ENCODE data around the gene OR1F1.

GRCh38 chr16:3152027-3152276, 36.1 kb upstream of the OR1F1 start:
- TF ChIP-seq CTCF (IDR thresholded peaks at IDR 0.05 in 4 of 5, conservative IDR thresholded peaks at IDR 0.05 in 1 of 5): no peak
- no peak for TF ChIP-seq POLR2A (IDR thresholded peaks at IDR 0.05)
